GM18951 (cell line): ENCODE data around the gene ANKRD6.

ENCODE experiments used
- POLR2A ChIP-seq: IDR thresholded peaks from 4 replicates; pipeline ENCODE4 v1.6.1; 2011; ENCODE audit warnings: mild to moderate bottlenecking; ENCODE audit not compliant: insufficient read length, insufficient read depth; ENCODE audit errors: extremely low read depth
- in situ Hi-C: fragments of 300-500 bp; cut with MboI; formaldehyde crosslinking; loops from one replicate; pipeline ENCODE4 v1.12.0; 2022; ENCODE audit warnings: low sequenced_read_pairs, mixed read lengths, inconsistent platforms; ENCODE audit not compliant: unreplicated experiment

The ANKRD6 gene

DNA sequence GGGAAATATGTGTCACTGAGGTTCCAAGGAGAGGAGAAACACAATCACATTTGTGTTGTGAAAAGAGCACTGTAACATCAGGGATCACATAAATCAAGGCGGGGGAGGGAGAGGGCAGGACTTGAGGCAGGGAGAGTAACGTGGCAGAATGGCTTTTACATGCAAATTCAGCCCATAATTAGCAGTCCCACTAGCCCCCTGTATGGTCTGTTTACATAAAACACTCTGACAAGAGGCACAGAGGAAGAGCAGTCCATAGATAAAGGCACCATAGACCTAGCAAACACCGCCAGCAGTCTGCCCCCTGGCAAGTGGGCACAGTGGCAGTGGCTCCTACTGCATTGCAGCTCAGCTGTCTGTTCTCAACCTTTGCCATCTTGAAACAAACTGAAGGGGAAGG is 122.9 kb downstream of the ANKRD6 start:
- in situ Hi-C loops = no loop called here
- no peak for TF ChIP-seq POLR2A

DNA sequence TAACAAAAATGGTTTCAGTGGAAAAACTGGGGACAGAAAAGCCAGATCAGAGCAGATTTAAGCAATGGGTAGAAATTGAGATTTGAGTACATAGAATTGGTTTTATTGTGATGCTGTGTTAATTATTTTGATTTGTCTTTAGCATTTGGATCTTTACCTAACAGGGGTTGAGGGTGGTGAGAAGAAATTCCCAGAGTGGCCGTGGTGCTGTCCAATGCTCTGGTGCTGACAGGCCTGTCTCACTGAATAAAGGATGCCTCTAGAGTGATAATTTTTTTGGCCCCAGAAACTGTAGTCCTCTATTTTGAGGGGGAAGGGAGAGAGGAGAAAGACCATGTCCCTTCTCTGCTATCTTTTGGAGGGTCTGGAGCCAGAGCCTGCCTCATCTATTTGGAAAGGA is 126.5 kb downstream of the ANKRD6 start:
- no peak for TF ChIP-seq POLR2A
- in situ Hi-C loops = no loop called here

- in situ Hi-C loops = no loop called here
- TF ChIP-seq POLR2A = no peak
Measured at GRCh38 chr6:89562093-89562973, 129.4 kb downstream of the ANKRD6 start.

- in situ Hi-C loops = no loop called here
- no peak for TF ChIP-seq POLR2A
Measured at GRCh38 chr6:89563866-89564265, 130.9 kb downstream of the ANKRD6 start.

DNA sequence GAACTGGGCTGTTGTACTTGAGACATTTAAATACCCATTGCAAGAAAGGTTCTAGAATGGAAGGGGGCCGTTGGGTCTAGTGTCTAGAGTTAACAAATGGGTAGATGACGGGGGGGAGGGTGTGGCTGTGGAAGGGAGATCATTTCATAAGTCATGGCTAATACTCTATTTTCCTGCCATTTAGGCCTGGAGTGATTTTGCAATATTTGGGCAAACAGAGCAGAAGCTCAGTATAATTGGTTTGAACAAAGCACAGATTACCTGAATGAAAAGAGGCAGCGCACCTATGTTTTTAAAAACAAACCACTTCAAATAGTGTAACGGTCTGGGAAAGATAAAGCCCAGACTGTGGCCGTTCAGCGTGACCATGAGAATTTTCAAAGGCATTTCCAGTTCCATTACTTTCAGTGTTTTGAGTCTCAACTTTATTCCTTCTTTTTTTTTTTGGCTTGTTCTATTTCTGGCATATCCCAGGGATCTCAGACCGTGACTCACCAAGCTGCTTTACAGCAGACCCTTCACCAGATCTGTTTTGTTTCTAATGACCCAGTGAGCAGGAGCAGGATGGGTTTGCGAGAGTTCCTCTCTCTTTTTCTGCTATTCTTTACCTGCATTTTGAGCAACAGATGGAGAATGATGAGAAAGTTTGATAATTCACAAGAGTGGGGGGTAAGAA is 131.9 kb downstream of the ANKRD6 start:
- no peak for TF ChIP-seq POLR2A
- in situ Hi-C loops = no loop called here

- in situ Hi-C loops = no loop called here
- TF ChIP-seq POLR2A = no peak
Measured at GRCh38 chr6:89566008-89566800, 133.3 kb downstream of the ANKRD6 start.

DNA sequence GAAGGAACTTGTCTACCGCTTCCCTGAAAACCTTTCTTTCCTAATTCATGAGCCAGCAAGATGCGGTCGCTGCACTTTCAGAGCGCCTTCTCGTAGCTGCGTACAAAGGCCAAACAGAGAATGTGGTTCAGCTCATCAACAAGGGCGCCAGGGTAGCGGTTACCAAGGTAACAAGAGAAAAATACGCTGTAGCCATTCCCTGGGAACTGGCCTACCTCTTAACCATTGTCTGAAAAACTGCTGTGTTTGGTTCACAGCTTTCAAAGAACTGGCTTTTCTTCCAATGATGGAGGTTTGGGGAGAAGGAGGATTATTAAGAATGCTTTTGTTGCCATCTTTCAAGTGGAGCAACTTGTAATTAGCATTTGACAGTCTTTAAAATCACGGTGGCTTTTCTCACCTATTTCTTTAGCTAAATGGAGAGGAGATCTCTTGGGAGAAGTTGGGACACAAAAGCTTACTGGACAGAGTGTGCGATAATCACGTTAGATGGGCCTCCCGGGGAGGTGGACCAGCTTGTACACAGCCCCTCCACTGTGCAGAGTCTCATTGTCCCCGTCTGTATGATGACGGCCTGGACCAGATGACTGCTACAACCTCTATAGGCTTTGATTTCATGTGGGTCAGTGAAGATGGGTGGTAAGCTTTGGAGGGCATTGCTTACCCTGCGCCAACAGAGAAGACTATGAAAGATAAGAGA is 134.1 kb downstream of the ANKRD6 start:
- in situ Hi-C loops = no loop called here
- TF ChIP-seq POLR2A = no peak

DNA sequence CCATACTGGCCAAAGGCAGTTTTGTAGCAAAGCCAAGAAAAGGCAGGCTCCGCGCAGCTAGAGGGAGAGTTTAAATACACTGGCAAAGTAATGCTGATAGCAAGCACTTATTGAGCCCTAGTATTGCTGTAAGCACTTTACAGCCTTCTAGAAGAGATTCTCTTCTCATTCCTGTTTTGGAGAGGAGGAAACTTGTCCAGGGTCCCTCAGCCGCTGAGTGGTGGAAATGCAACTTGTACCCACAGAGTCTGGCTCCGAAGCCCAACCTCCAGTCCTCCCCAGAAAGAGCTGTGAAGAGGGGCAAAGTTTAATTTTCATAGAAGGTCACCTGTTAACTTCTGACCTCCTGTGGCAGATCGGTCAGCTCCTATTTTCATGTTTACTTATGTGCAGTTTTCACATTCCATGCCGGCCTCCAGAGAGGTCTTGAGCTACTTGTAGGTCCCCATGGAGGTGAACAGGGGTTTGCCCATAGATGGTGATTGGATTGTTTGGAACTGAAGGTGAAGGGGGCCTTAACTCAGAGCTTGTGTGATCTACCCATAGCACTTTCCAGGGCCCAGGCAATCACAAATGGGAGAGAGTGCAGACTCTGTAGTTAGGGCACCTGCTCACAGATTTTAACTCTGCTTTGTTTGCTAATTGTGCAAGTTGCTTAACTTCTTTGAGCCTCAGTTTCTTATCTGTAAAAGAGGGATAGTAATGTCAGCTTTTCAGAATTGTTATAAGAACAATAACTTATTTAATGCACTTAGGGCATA is 134.9 kb downstream of the ANKRD6 start:
- in situ Hi-C loops = no loop called here
- TF ChIP-seq POLR2A = no peak

GRCh38 chr6:89574910-89575561 is 142.1 kb downstream of the ANKRD6 start:
- TF ChIP-seq POLR2A = no peak
- in situ Hi-C loops = no loop called here

- in situ Hi-C loops = no loop called here
- TF ChIP-seq POLR2A = no peak
Measured at GRCh38 chr6:89575562-89575960, 142.6 kb downstream of the ANKRD6 start.

DNA sequence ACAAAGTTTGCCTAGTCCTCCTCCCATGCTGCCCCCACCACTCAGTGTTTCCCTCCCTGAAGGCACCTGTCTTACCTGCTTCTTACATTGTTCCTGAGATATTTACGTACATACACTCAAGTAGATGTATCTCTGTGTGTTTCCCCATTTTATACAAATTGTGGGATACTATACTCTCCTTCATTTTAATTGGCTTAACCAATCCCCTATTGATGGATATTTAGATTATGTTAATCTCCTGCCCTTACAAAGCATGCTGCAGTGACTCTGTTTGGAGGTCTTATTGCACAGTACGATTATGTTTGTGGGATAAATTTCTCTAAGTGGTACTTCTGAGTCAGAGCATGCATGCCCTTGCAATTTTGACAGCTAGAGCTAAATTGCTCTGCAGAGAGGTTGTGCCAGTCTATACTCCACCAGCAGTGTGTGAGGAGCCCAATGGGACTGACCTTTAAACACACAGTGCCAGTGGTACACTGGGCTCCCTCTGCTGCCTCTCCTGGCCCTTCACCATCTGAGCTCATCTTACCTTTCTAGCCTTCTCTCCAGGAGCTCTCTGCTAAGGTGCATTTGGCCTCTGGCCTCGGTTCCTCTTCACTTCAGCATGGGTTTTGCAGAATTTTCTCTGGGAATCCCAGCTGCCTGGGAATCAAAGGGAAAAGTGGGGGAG is 148.2 kb downstream of the ANKRD6 start:
- no peak for TF ChIP-seq POLR2A
- in situ Hi-C loops = no loop called here
